Keratinocyte (primary cell): ENCODE measurements around the gene SPOCK1. TPM values are rescaled to one million over a fixed set of nuclear protein-coding genes. Genes with fewer than 3 reads are reported as not detected.

ENCODE experiments used
- DNase-seq: peaks from one replicate; pipeline ENCODE4 v3.0.0-alpha.2; 2011; ENCODE audit warnings: low read depth, missing footprints, low spot score
- FAIRE-seq: peaks from 2 replicates; lab custom pipeline; 2011; peaks lifted over from hg19 to GRCh38; lab: Jason Lieb, UNC
- H2AFZ ChIP-seq: 2 replicates; pipeline ENCODE4 v1.6.0; 2012; ENCODE audit warnings: low read length, control low read depth, inconsistent platforms; ENCODE audit not compliant: control insufficient read depth
- H3K27ac ChIP-seq: 2 replicates; pipeline ENCODE4 v1.5.1; 2011; ENCODE audit warnings: low read length; ENCODE audit not compliant: control insufficient read depth, insufficient read depth
- H3K27me3 ChIP-seq: 3 replicates; pipeline ENCODE4 v1.6.0; 2011; ENCODE audit warnings: low read length; ENCODE audit not compliant: control insufficient read depth, insufficient read depth; ENCODE audit errors: extremely low read depth
- H3K36me3 ChIP-seq, 2 experiments: 2 replicates in 1 of 2; 3 replicates in 1 of 2; pipeline ENCODE4 v1.5.1; 2011; ENCODE audit warnings: low read length in 2 of 2, mild to moderate bottlenecking in 1 of 2; ENCODE audit not compliant: control insufficient read depth in 2 of 2, insufficient read depth in 2 of 2; ENCODE audit errors: extremely low read depth in 1 of 2
- H3K4me1 ChIP-seq: 3 replicates; pipeline ENCODE4 v1.5.1; 2011; ENCODE audit warnings: low read length; ENCODE audit not compliant: control insufficient read depth, insufficient read depth; ENCODE audit errors: extremely low read depth
- H3K4me2 ChIP-seq: 3 replicates; pipeline ENCODE4 v1.6.0; 2011; ENCODE audit warnings: low read depth, low read length; ENCODE audit not compliant: control insufficient read depth, insufficient read depth; ENCODE audit errors: extremely low read depth
- H3K4me3 ChIP-seq, 3 experiments: fragments of 200-600 bp in 1 of 3; sonication (generic) in 1 of 3; 2 replicates in 2 of 3; 3 replicates in 1 of 3; pipeline ENCODE4 v1.5.1; 2011 to 2016; ENCODE audit warnings: low read length in 3 of 3, mild to moderate bottlenecking in 3 of 3, control low read depth in 2 of 3, inconsistent platforms in 1 of 3, low read depth in 1 of 3, mixed read lengths in 1 of 3, mixed run types in 1 of 3, moderate library complexity in 1 of 3; ENCODE audit not compliant: control insufficient read depth in 2 of 3, insufficient read depth in 2 of 3; ENCODE audit errors: extremely low read depth in 1 of 3
- H3K79me2 ChIP-seq: 2 replicates; pipeline ENCODE4 v1.6.0; 2012; ENCODE audit warnings: low read length; ENCODE audit not compliant: control insufficient read depth, insufficient read depth
- H3K9ac ChIP-seq: 3 replicates; pipeline ENCODE4 v1.6.0; 2011; ENCODE audit warnings: low read length; ENCODE audit not compliant: control insufficient read depth, insufficient read depth; ENCODE audit errors: extremely low read depth
- H3K9me1 ChIP-seq: 3 replicates; pipeline ENCODE4 v1.6.0; 2011; ENCODE audit warnings: low read length; ENCODE audit not compliant: control insufficient read depth, insufficient read depth; ENCODE audit errors: extremely low read depth
- H3K9me3 ChIP-seq: 2 replicates; pipeline ENCODE4 v1.5.1; 2012; ENCODE audit warnings: low read depth, low read length; ENCODE audit not compliant: control insufficient read depth
- H4K20me1 ChIP-seq: 3 replicates; pipeline ENCODE4 v1.6.0; 2011; ENCODE audit warnings: low read length; ENCODE audit not compliant: control insufficient read depth, insufficient read depth; ENCODE audit errors: extremely low read depth
- CTCF ChIP-seq, 3 experiments: IDR thresholded peaks in 1 of 3; conservative IDR thresholded peaks in 1 of 3; optimal IDR thresholded peaks in 1 of 3; 2 replicates in 2 of 3; 3 replicates in 1 of 3; pipeline versions ENCODE3 to v1.5.1; 2011; ENCODE audit warnings: low read length in 3 of 3, mild to moderate bottlenecking in 3 of 3, moderate library complexity in 2 of 3, control low read depth in 1 of 3, inconsistent platforms in 1 of 3; ENCODE audit not compliant: insufficient read depth in 2 of 3; ENCODE audit errors: extremely low read depth in 1 of 3
- EZH2 ChIP-seq: IDR thresholded peaks from one replicate; pipeline ENCODE4 v1.6.1; 2012; ENCODE audit warnings: inconsistent platforms, mild to moderate bottlenecking, low read length, moderate library complexity
- dilution Hi-C: fragments of 300-500 bp; cut with MboI; formaldehyde crosslinking; loops from one replicate; pipeline ENCODE4 v1.7.0; 2020; ENCODE audit warnings: low sequenced_read_pairs; ENCODE audit not compliant: extremely low pct_ligation_motif_present
- polyA plus RNA-seq, 5 experiments: library from polyadenylated mRNA; depleted of rRNA in 3 of 5; stranded (reverse) in 3 of 5; stranded (forward) in 1 of 5; unstranded in 1 of 5; fragments of >200 nt; gene quantifications; 1 replicate in 1 of 5; 2 replicates in 3 of 5; 3 replicates in 1 of 5; pipeline versions ENCODE4 v1.2.1 to v1.2.3, GENCODE V29; 2011 to 2012; ENCODE audit warnings: missing spikeins in 2 of 5, low read depth in 1 of 5, low replicate concordance in 1 of 5

The SPOCK1 gene
- polyA plus RNA-seq, 1 donor (not counting 4 experiments of a cell fraction or from before 2014, with no cell fraction given) = 5.5 TPM

DNA sequence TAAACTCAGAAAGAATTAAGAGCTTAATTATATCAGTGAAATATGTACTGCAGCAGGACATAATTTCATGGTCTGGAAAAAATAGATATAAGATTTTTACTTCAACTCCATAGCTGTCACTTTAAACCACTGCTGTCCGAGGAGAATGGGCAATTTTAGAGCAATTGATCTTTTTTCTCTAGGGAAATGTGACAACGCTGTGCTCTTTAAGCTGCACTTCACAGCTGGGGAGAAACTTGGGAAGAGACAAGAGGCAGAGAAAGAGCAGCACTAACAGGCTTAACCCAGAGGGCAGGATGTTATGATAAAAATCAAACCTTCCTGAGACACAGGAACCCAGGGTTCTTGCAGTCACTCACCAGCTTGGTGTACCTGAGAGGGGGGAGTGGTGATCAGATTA, 92.0 kb downstream of the SPOCK1 start:
- Histone ChIP-seq H3K9me3 (no peaks in the 10 kb centered on the region), H3K4me1 (no peaks in the 10 kb centered on the region), H3K4me2 (no peak overlapping the region), H3K9ac (no peak overlapping the region), H3K27me3 (no peaks in the 10 kb centered on the region), H3K79me2 (no peaks in the 10 kb centered on the region), H3K9me1 (no peaks in the 10 kb centered on the region), H3K4me3 (no peak overlapping the region), H3K36me3 (no peaks in the 10 kb centered on the region), H4K20me1 (no peaks in the 10 kb centered on the region), H3K27ac (no peak overlapping the region), H2AFZ (no peak overlapping the region)
- dilution Hi-C loops = no loop called here
- no peak for FAIRE-seq
- DNase-seq = no peak
- TF ChIP-seq CTCF (optimal IDR thresholded peaks at IDR 0.05 in 1 of 3, IDR thresholded peaks at IDR 0.05 in 1 of 3, conservative IDR thresholded peaks at IDR 0.05 in 1 of 3; ENCODE audit: extremely low read depth in 1 of 3, insufficient read depth in 2 of 3, low read length in 3 of 3) = no peak
- TF ChIP-seq EZH2 = no peak

GRCh38 chr5:137405393-137405792, 93.7 kb downstream of the SPOCK1 start:
- DNase-seq (no peak), FAIRE-seq (no peak)
- H3K4me2 ChIP-seq = no peak overlapping the region
- H3K4me1 ChIP-seq = no peaks in the 10 kb centered on the region
- dilution Hi-C loops = no loop called here
- no peak overlapping the region for H3K27ac ChIP-seq
- H3K9ac ChIP-seq = no peak overlapping the region
- no peaks in the 10 kb centered on the region for H3K79me2 ChIP-seq
- no peaks in the 10 kb centered on the region for H4K20me1 ChIP-seq
- TF ChIP-seq CTCF (optimal IDR thresholded peaks at IDR 0.05 in 1 of 3, IDR thresholded peaks at IDR 0.05 in 1 of 3, conservative IDR thresholded peaks at IDR 0.05 in 1 of 3; ENCODE audit: extremely low read depth in 1 of 3, insufficient read depth in 2 of 3, low read length in 3 of 3) (no peak), EZH2 (no peak)
- H2AFZ ChIP-seq = no peak overlapping the region
- no peak overlapping the region for H3K4me3 ChIP-seq
- no peaks in the 10 kb centered on the region for H3K27me3 ChIP-seq
- no peaks in the 10 kb centered on the region for H3K9me1 ChIP-seq
- H3K9me3 ChIP-seq = no peaks in the 10 kb centered on the region
- no peaks in the 10 kb centered on the region for H3K36me3 ChIP-seq
